ENCODE data around the gene DENND2D.

DENND2D gene

GRCh38 chr1:111141245-111142220 lies 58.9 kb downstream of the DENND2D start:
- in situ Hi-C loops (cut with HindIII; ENCODE audit: low sequenced_read_pairs), result no loop called here

GRCh38 chr1:111140680-111140967 lies 59.8 kb downstream of the DENND2D start:
- in situ Hi-C loops (cut with HindIII; ENCODE audit: low sequenced_read_pairs), result no loop called here

DNA sequence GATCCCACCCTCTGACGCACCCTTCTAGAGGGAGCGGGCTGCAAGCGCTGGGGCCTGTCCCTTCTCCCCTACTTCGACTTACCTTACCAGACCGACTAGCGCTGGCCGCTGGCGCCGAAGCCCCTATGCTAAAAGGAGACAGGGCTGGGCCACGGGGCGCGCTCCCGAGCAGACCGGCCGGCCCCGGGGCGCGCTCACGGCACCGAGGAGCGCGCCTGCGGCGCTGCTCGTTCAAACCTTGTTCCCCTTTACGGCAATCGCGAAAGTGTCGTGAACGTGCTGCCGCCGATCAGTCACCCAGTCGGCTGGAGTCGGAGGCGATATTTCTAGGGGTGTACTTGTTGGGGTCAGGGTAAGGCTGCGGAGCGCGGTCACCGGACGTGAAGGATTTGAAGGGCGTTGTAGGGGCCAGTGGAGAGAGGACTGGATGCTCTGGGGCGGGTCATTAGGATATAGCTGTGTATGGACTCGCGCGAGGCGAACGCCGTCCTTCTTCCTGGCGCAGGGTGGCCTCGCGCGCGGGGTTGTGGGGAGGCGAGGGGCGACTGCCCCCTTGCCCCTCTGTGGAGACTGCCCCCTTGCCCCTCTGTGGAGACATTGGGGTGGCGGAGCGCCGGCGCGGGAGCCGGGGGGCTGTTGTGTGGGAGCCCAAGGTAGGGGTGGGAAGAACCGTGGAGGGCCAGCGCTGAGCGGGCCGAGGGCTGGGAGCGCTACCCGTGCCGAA lies 60.3 kb downstream of the DENND2D start, which contains the start of the genes CEPT1 and DRAM2:
CEPT1 (plus strand) TSS at position 268 of the 724 bp plus-strand sequence. CDS start 7,492 bp downstream, outside the sequence.
DRAM2 (minus strand) TSS at position 138 of the 724 bp plus-strand sequence. CDS start 8,539 bp downstream, outside the sequence.
- in situ Hi-C loops (cut with HindIII; ENCODE audit: low sequenced_read_pairs), result no loop called here

GRCh38 chr1:111139324-111139955 lies 61.0 kb downstream of the DENND2D start:
- in situ Hi-C loops (cut with HindIII; ENCODE audit: low sequenced_read_pairs), result no loop called here

Measured in DLD1 (cell line).